Measurements from ENCODE around the gene CNTNAP2. TPM values are rescaled to one million over a fixed set of nuclear protein-coding genes. Genes with fewer than 3 reads are reported as not detected.
"Not testable (repeated sequence)": the region's sequence is repeated elsewhere in the genome, so short reads cannot be mapped to it uniquely, and the experiment has no call there.

The CNTNAP2 gene
- total RNA-seq, 2 donors from 2014 or later = 0.29 to 1.1 TPM

- intact Hi-C loops (cut with DNase I) = no loop called here
- DNase-seq (no peak), ATAC-seq (no peak)
These were observed 773.4 kb downstream of the CNTNAP2 start for GRCh38 chr7:146889806-146890555.

- no peak for ATAC-seq
- intact Hi-C loops (cut with DNase I) = no loop called here
- no peak for DNase-seq
These were observed 775.5 kb downstream of the CNTNAP2 start for GRCh38 chr7:146892151-146892550.

GRCh38 chr7:146894927-146895326 is 778.3 kb downstream of the CNTNAP2 start:
- intact Hi-C loops (cut with DNase I) = no loop called here
- DNase-seq (no peak), ATAC-seq (no peak)

GRCh38 chr7:146902266-146902665 is 785.7 kb downstream of the CNTNAP2 start:
- DNase-seq (no peak), ATAC-seq (no peak)
- intact Hi-C loops (cut with DNase I) = no loop called here

- intact Hi-C loops (cut with DNase I) = no loop called here
- ATAC-seq (no peak), DNase-seq (no peak)
These were observed 786.1 kb downstream of the CNTNAP2 start for GRCh38 chr7:146902728-146903127.

GRCh38 chr7:146905746-146906145 is 789.1 kb downstream of the CNTNAP2 start:
- intact Hi-C loops (cut with DNase I) = not testable (repeated sequence)

GRCh38 chr7:146922782-146923181 is 806.2 kb downstream of the CNTNAP2 start:
- no peak for DNase-seq
- intact Hi-C loops (cut with DNase I) = no loop called here
- no peak for ATAC-seq

More at GRCh38 chr7:146905746-146906145, 789.1 kb downstream of the CNTNAP2 start:
- ATAC-seq, DNase-seq: not testable (repeated sequence)

GRCh38 chr7:146926841-146927240 is 810.2 kb downstream of the CNTNAP2 start:
- ATAC-seq (no peak), DNase-seq (no peak)
- intact Hi-C loops (cut with DNase I) = no loop called here

GRCh38 chr7:146937836-146938235 is 821.2 kb downstream of the CNTNAP2 start:
- DNase-seq (no peak), ATAC-seq (no peak)
- intact Hi-C loops (cut with DNase I) = no loop called here

- ATAC-seq = no peak
- intact Hi-C loops (cut with DNase I) = no loop called here
- no peak for DNase-seq
These were observed 826.9 kb downstream of the CNTNAP2 start for GRCh38 chr7:146943483-146943882.

GRCh38 chr7:146948703-146949102 is 832.1 kb downstream of the CNTNAP2 start:
- no peak for ATAC-seq
- intact Hi-C loops (cut with DNase I) = no loop called here
- DNase-seq = no peak

GRCh38 chr7:146956321-146956720 is 839.7 kb downstream of the CNTNAP2 start:
- ATAC-seq (no peak), DNase-seq (no peak)
- intact Hi-C loops (cut with DNase I) = no loop called here

- DNase-seq (no peak), ATAC-seq (no peak)
- intact Hi-C loops (cut with DNase I) = no loop called here
These were observed 840.3 kb downstream of the CNTNAP2 start for GRCh38 chr7:146956853-146957252.

GRCh38 chr7:146960773-146961391 is 844.3 kb downstream of the CNTNAP2 start:
- intact Hi-C loops (cut with DNase I) = no loop called here
- DNase-seq (no peak), ATAC-seq (no peak)

- no peak for DNase-seq
- intact Hi-C loops (cut with DNase I) = no loop called here
These were observed 845.0 kb downstream of the CNTNAP2 start for GRCh38 chr7:146961617-146962016.

GRCh38 chr7:146966274-146966673 is 849.7 kb downstream of the CNTNAP2 start:
- intact Hi-C loops (cut with DNase I) = no loop called here
- ATAC-seq (no peak), DNase-seq (no peak)

More at GRCh38 chr7:146961617-146962016, 845.0 kb downstream of the CNTNAP2 start:
- ATAC-seq = peak; percentile 77 to 95

GRCh38 chr7:146982482-146982881 is 865.9 kb downstream of the CNTNAP2 start:
- intact Hi-C loops (cut with DNase I) = no loop called here
- DNase-seq = no peak
- ATAC-seq = no peak

GRCh38 chr7:146991596-146991995 is 875.0 kb downstream of the CNTNAP2 start:
- ATAC-seq (no peak), DNase-seq (no peak)
- intact Hi-C loops (cut with DNase I) = no loop called here

- ATAC-seq = no peak
- intact Hi-C loops (cut with DNase I) = no loop called here
- no peak for DNase-seq
These were observed 877.2 kb downstream of the CNTNAP2 start for GRCh38 chr7:146993764-146994163.

- intact Hi-C loops (cut with DNase I) = no loop called here
- no peak for DNase-seq
- no peak for ATAC-seq
These were observed 891.9 kb downstream of the CNTNAP2 start for GRCh38 chr7:147008530-147008929.

- DNase-seq = no peak
- intact Hi-C loops (cut with DNase I) = no loop called here
- ATAC-seq = no peak
These were observed 896.1 kb downstream of the CNTNAP2 start for GRCh38 chr7:147012666-147013065.

Measured in left cardiac atrium (tissue), 4 donors.